ENCODE data around the gene NCCRP1.

The NCCRP1 gene

GRCh38 chr19:39165857-39166256 lies 30.9 kb upstream of the NCCRP1 start:
- TF ChIP-seq CTCF (IDR thresholded peaks at IDR 0.05; ENCODE audit: low read depth, low read length) = no peak
- no peak overlapping the region for H3K4me3 ChIP-seq (ENCODE audit: low read depth, low read length)

- H3K4me3 ChIP-seq (ENCODE audit: low read depth, low read length) = no peak overlapping the region
- TF ChIP-seq CTCF (IDR thresholded peaks at IDR 0.05; ENCODE audit: low read depth, low read length) = no peak
Observed at GRCh38 chr19:39166571-39167391, 30.0 kb upstream of the NCCRP1 start.

- no peak overlapping the region for H3K4me3 ChIP-seq (ENCODE audit: low read depth, low read length)
- no peak for TF ChIP-seq CTCF (IDR thresholded peaks at IDR 0.05; ENCODE audit: low read depth, low read length)
Observed at GRCh38 chr19:39167461-39168257, 29.1 kb upstream of the NCCRP1 start.

- TF ChIP-seq CTCF (IDR thresholded peaks at IDR 0.05; ENCODE audit: low read depth, low read length) = no peak
- H3K4me3 ChIP-seq (ENCODE audit: low read depth, low read length) = no peak overlapping the region
Observed at GRCh38 chr19:39168258-39169142, 28.3 kb upstream of the NCCRP1 start.

GRCh38 chr19:39169143-39169810 lies 27.5 kb upstream of the NCCRP1 start:
- no peak overlapping the region for H3K4me3 ChIP-seq (ENCODE audit: low read depth, low read length)
- no peak for TF ChIP-seq CTCF (IDR thresholded peaks at IDR 0.05; ENCODE audit: low read depth, low read length)

GRCh38 chr19:39170386-39171231 lies 26.2 kb upstream of the NCCRP1 start:
- H3K4me3 ChIP-seq (ENCODE audit: low read depth, low read length) = no peak overlapping the region
- no peak for TF ChIP-seq CTCF (IDR thresholded peaks at IDR 0.05; ENCODE audit: low read depth, low read length)
